IMR-90 (cell line): ENCODE results near the gene LYRM4. TPM values are rescaled to one million over a fixed set of nuclear protein-coding genes. Genes with fewer than 3 reads are reported as not detected.
A peak's percentile ranks its signal among the peaks of the same experiment; 100 is the strongest.

Experiments used
- ATAC-seq: fragments of 200-7000 bp; cut with Tn5 transposase; 2 replicates; pipeline ENCODE4 v1.9.1; 2020; ENCODE audit warnings: low read depth, mild to moderate bottlenecking, moderate library complexity
- BruUV-seq: library from RNA; stranded (reverse); fragments of 400-500 nt; replicated peaks from 2 replicates; lab custom pipeline; 2021; lab: Mats Ljungman, UMichigan
- CTCF ChIA-PET: fragments of 300-600 bp; formaldehyde crosslinking; extraction: SDS; loops from one replicate; lab custom pipeline; 2021; ENCODE audit warnings: antibody characterized with exemption; lab: Yijun Ruan, JAX
- POLR2A ChIA-PET: fragments of 300-600 bp; sonication (Branson Sonifier 250); formaldehyde crosslinking; loops from one replicate; lab custom pipeline; 2022; ENCODE audit warnings: antibody characterized with exemption; ENCODE audit not compliant: unreplicated experiment; lab: Charles Lee
- DNase-seq: peaks from one replicate; pipeline ENCODE4 v3.0.0; 2013
- H2AFZ ChIP-seq: replicated peaks from 2 replicates; pipeline ENCODE3; 2013; ENCODE audit warnings: low read length, mild to moderate bottlenecking; ENCODE audit not compliant: poor library complexity
- H2AK5ac ChIP-seq: 2 replicates; pipeline ENCODE4 v1.6.1; 2013; ENCODE audit warnings: low read depth, low read length, inconsistent platforms
- H2AK9ac ChIP-seq: replicated peaks from 2 replicates; pipeline ENCODE3; 2013; ENCODE audit warnings: mild to moderate bottlenecking, low read depth, low read length, moderate library complexity; ENCODE audit not compliant: poor library complexity
- H2BK120ac ChIP-seq: 2 replicates; pipeline ENCODE4 v1.6.1; 2013; ENCODE audit warnings: low read depth, low read length, inconsistent platforms
- H2BK15ac ChIP-seq: 3 replicates; pipeline ENCODE4 v1.6.1; 2013; ENCODE audit warnings: low read depth, low read length, inconsistent platforms
- H2BK20ac ChIP-seq: 2 replicates; pipeline ENCODE4 v1.6.1; 2013; ENCODE audit warnings: low read depth, mild to moderate bottlenecking, inconsistent platforms, low read length, moderate library complexity
- H2BK5ac ChIP-seq: 2 replicates; pipeline ENCODE4 v1.6.1; 2013; ENCODE audit warnings: mild to moderate bottlenecking, low read depth, low read length, inconsistent platforms; ENCODE audit not compliant: poor library complexity, severe bottlenecking
- H3K14ac ChIP-seq: replicated peaks from 2 replicates; pipeline ENCODE4 v1.6.1; 2013; ENCODE audit warnings: low read depth, low read length, inconsistent platforms
- H3K18ac ChIP-seq: 2 replicates; pipeline ENCODE4 v1.6.1; 2013; ENCODE audit warnings: low read depth, low read length, control low read depth
- H3K23ac ChIP-seq: 2 replicates; pipeline ENCODE4 v1.6.1; 2013; ENCODE audit warnings: low read depth, low read length, inconsistent platforms
- H3K27ac ChIP-seq: 2 replicates; pipeline ENCODE4 v1.5.1; 2013; ENCODE audit warnings: mild to moderate bottlenecking, control low read depth, low read length; ENCODE audit not compliant: insufficient read depth
- H3K27me3 ChIP-seq: 2 replicates; pipeline ENCODE4 v1.6.1; 2013; ENCODE audit warnings: low read length; ENCODE audit not compliant: control insufficient read depth, insufficient read depth
- H3K36me3 ChIP-seq: 2 replicates; pipeline ENCODE4 v1.6.1; 2013; ENCODE audit warnings: low read length, mixed read lengths; ENCODE audit not compliant: control insufficient read depth, insufficient read depth
- H3K4ac ChIP-seq: 2 replicates; pipeline ENCODE4 v1.6.1; 2013; ENCODE audit warnings: low read depth, low read length, inconsistent platforms
- H3K4me1 ChIP-seq: 2 replicates; pipeline ENCODE4 v1.6.1; 2013; ENCODE audit warnings: low read length, mixed read lengths; ENCODE audit not compliant: control insufficient read depth, insufficient read depth
- H3K4me2 ChIP-seq: 2 replicates; pipeline ENCODE4 v1.6.1; 2013; ENCODE audit warnings: low read depth, mild to moderate bottlenecking, control low read depth, low read length, moderate library complexity
- H3K4me3 ChIP-seq: 2 replicates; pipeline ENCODE4 v1.5.1; 2013; ENCODE audit warnings: low read depth, mild to moderate bottlenecking, control low read depth, low read length, moderate library complexity; ENCODE audit not compliant: insufficient read depth
- H3K56ac ChIP-seq: 2 replicates; pipeline ENCODE4 v1.6.1; 2013; ENCODE audit warnings: low read length, inconsistent platforms; ENCODE audit not compliant: insufficient read depth; ENCODE audit errors: extremely low read depth
- H3K79me1 ChIP-seq, 2 experiments: 2 replicates each; pipeline ENCODE4 v1.6.1; 2013; ENCODE audit warnings: low read length in 2 of 2, inconsistent platforms in 1 of 2, low read depth in 1 of 2
- H3K9ac ChIP-seq: 2 replicates; pipeline ENCODE4 v1.6.1; 2013; ENCODE audit warnings: low read depth, low read length, control low read depth
- H3K9me1 ChIP-seq: 2 replicates; pipeline ENCODE4 v1.6.1; 2013; ENCODE audit warnings: low read length, inconsistent platforms; ENCODE audit not compliant: insufficient read depth
- H3K9me3 ChIP-seq: 2 replicates; pipeline ENCODE4 v1.6.1; 2013; ENCODE audit warnings: low read length; ENCODE audit not compliant: control insufficient read depth, insufficient read depth
- H4K20me1 ChIP-seq: 2 replicates; pipeline ENCODE4 v1.6.1; 2013; ENCODE audit warnings: low read length, inconsistent platforms; ENCODE audit not compliant: insufficient read depth
- H4K5ac ChIP-seq: 2 replicates; pipeline ENCODE4 v1.6.1; 2013; ENCODE audit warnings: mild to moderate bottlenecking, low read depth, low read length, control low read depth
- H4K8ac ChIP-seq, 2 experiments: 2 replicates each; pipeline ENCODE4 v1.6.1; 2013; ENCODE audit warnings: low read depth in 2 of 2, low read length in 2 of 2, control low read depth in 1 of 2, inconsistent platforms in 1 of 2
- H4K91ac ChIP-seq: 2 replicates; pipeline ENCODE4 v1.6.1; 2013; ENCODE audit warnings: low read depth, low read length, inconsistent platforms; ENCODE audit not compliant: insufficient read depth
- MXI1 ChIP-seq: IDR thresholded peaks from 2 replicates; pipeline ENCODE4 v1.6.1; 2012; ENCODE audit warnings: low read depth, mild to moderate bottlenecking, low read length, moderate library complexity, borderline replicate concordance
- WGBS, 2 experiments: methylation state at CpG; one replicate each; pipeline versions ENCODE4 v1.1.5 to v1.1.7; 2013; ENCODE audit warnings: missing lambda C conversion rate in 2 of 2; ENCODE audit not compliant: insufficient read length in 1 of 2; ENCODE audit errors: extremely low coverage in 2 of 2; 5-methylcytosine and 5-hydroxymethylcytosine counted together
- dilution Hi-C: fragments of 300-500 bp; cut with HindIII; formaldehyde crosslinking; loops from one replicate; pipeline ENCODE4 v1.14.3; 2018; ENCODE audit warnings: low sequenced_read_pairs; ENCODE audit not compliant: unreplicated experiment
- in situ Hi-C: fragments of 300-500 bp; cut with MboI; formaldehyde crosslinking; loops from 3 replicates; pipeline ENCODE4 v1.14.3; 2019; ENCODE audit warnings: low sequenced_read_pairs, inconsistent platforms, mixed read lengths
- intact Hi-C: fragments of 100-400 bp; cut with micrococcal nuclease; formaldehyde crosslinking; loops from 2 replicates; pipeline ENCODE4 v1.10.0; 2022
- polyA plus RNA-seq, 3 experiments: library from polyadenylated mRNA; depleted of rRNA; stranded (reverse); fragments of >200 nt; gene quantifications; 2 replicates each; pipeline ENCODE4 v1.2.3, GENCODE V29; 2012; ENCODE audit warnings: low replicate concordance in 1 of 3
- total RNA-seq: library from RNA; depleted of rRNA; stranded (reverse); fragments of >200 nt; gene quantifications from 2 replicates; pipeline ENCODE4 v1.2.3, GENCODE V29; 2012
- TF ChIP-seq, protein P1 (sequence below): conservative IDR thresholded peaks from 2 replicates; pipeline ENCODE4 v1.5.1; 2012; ENCODE audit warnings: mild to moderate bottlenecking, low read depth, low read length, improper control_type of control experiment

LYRM4 gene
- total and polyA plus RNA-seq, 2 of the 4 experiments (the other 2 are of a cell fraction) = 11.5 to 26.6 TPM

DNA sequence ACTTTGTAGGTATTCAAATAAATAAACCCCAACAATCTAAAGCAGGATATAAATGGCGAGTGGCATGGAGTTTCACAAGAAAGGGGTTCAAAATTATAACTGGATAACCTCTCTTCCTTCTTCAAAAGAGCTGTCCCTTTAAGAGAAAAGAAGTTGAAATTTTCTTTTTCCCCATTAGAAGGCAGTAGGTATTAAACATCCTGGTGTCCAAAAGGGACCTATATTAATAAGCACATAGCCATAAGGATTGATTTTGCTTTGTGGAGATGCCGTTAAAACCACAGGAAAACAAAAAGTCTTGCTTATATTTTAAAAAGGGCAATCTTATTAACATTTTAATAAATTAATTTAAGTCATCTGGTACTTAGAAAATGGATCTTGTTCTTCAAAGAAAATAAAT is 76.5 kb downstream of the LYRM4 start:
- TF ChIP-seq, protein P1, sequence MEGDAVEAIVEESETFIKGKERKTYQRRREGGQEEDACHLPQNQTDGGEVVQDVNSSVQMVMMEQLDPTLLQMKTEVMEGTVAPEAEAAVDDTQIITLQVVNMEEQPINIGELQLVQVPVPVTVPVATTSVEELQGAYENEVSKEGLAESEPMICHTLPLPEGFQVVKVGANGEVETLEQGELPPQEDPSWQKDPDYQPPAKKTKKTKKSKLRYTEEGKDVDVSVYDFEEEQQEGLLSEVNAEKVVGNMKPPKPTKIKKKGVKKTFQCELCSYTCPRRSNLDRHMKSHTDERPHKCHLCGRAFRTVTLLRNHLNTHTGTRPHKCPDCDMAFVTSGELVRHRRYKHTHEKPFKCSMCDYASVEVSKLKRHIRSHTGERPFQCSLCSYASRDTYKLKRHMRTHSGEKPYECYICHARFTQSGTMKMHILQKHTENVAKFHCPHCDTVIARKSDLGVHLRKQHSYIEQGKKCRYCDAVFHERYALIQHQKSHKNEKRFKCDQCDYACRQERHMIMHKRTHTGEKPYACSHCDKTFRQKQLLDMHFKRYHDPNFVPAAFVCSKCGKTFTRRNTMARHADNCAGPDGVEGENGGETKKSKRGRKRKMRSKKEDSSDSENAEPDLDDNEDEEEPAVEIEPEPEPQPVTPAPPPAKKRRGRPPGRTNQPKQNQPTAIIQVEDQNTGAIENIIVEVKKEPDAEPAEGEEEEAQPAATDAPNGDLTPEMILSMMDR = 0 out of 2 replicates have a peak, but pooled peaks have one; percentile 9
- TF ChIP-seq MXI1 = no peak
- H3K4me1 ChIP-seq = peaks cover 1% of the 10 kb centered on the region
- H4K91ac ChIP-seq = no peak overlapping the region
- ATAC-seq (0 out of 2 replicates have a peak, but pooled peaks have one; percentile 35), DNase-seq (no peak)
- no peaks in the 10 kb centered on the region for H3K36me3 ChIP-seq
- H2BK120ac ChIP-seq = no peak overlapping the region
- H3K4me2 ChIP-seq = no peak overlapping the region
- no peaks in the 10 kb centered on the region for H4K20me1 ChIP-seq
- no peaks in the 10 kb centered on the region for H3K27me3 ChIP-seq
- H4K8ac ChIP-seq = no peak overlapping the region
- H2AFZ ChIP-seq = no peak overlapping the region
- H3K9ac ChIP-seq = no peak overlapping the region
- H3K4ac ChIP-seq = no peak overlapping the region
- no peak overlapping the region for H2AK9ac ChIP-seq
- H3K18ac ChIP-seq = no peak overlapping the region
- dilution Hi-C loops = no loop called here
- WGBS, 2 experiments = no CpG with 5 or more reads among the region's 2 CpGs
- H3K56ac ChIP-seq = no peak overlapping the region
- H3K23ac ChIP-seq = no peak overlapping the region
- no peak overlapping the region for H2AK5ac ChIP-seq
- BruUV-seq = no TSS peak
- H3K4me3 ChIP-seq = no peak overlapping the region
- H3K9me3 ChIP-seq = no peaks in the 10 kb centered on the region
- no peak overlapping the region for H4K5ac ChIP-seq
- intact Hi-C loops = no loop called here
- in situ Hi-C loops = no loop called here
- H3K79me1 ChIP-seq = peaks cover 0 to 4% of the 10 kb centered on the region in 2 experiments; a peak in 1 of 4 replicates
- peaks cover 5% of the 10 kb centered on the region; the same call in 1 of the 2 replicates for H3K9me1 ChIP-seq
- no peak overlapping the region for H2BK5ac ChIP-seq
- no peak overlapping the region for H3K14ac ChIP-seq
- H2BK20ac ChIP-seq = no peak overlapping the region
- no peak overlapping the region for H3K27ac ChIP-seq
- POLR2A ChIA-PET = interaction anchor here (0.6 kb wide), 1 partner anchor 92 kb away, joined by 3 read pairs; no protein-coding TSS in a partner anchor
- no peak overlapping the region for H2BK15ac ChIP-seq
- CTCF ChIA-PET = interaction anchor here (0.8 to 2.0 kb wide), 2 partner anchors 10 to 22 kb away, joined by 3 to 5 read pairs; no protein-coding TSS in a partner anchor
